Fibroblast of villous mesenchyme (primary cell): ENCODE results near the gene CHPF2. TPM values are rescaled to one million over a fixed set of nuclear protein-coding genes. Genes with fewer than 3 reads are reported as not detected.

ENCODE experiments used
- DNase-seq: peaks from one replicate; pipeline ENCODE4 v3.0.0-alpha.2; 2010; ENCODE audit warnings: low read depth
- H3K4me3 ChIP-seq: 2 replicates; pipeline ENCODE4 v1.5.1; 2011; ENCODE audit warnings: low read depth, mild to moderate bottlenecking, low read length
- total RNA-seq: library from RNA; depleted of rRNA; stranded (reverse); fragments of >200 nt; gene quantifications from 2 replicates; pipeline ENCODE4 v1.2.3, GENCODE V29; 2012
- TF ChIP-seq, protein P1 (sequence below): IDR thresholded peaks from 2 replicates; pipeline ENCODE4 v1.5.1; 2012; ENCODE audit warnings: low read depth, mild to moderate bottlenecking, low read length; ENCODE audit not compliant: insufficient read depth

Gene CHPF2
- total RNA-seq, 1 donor, result 90.7 TPM

DNA sequence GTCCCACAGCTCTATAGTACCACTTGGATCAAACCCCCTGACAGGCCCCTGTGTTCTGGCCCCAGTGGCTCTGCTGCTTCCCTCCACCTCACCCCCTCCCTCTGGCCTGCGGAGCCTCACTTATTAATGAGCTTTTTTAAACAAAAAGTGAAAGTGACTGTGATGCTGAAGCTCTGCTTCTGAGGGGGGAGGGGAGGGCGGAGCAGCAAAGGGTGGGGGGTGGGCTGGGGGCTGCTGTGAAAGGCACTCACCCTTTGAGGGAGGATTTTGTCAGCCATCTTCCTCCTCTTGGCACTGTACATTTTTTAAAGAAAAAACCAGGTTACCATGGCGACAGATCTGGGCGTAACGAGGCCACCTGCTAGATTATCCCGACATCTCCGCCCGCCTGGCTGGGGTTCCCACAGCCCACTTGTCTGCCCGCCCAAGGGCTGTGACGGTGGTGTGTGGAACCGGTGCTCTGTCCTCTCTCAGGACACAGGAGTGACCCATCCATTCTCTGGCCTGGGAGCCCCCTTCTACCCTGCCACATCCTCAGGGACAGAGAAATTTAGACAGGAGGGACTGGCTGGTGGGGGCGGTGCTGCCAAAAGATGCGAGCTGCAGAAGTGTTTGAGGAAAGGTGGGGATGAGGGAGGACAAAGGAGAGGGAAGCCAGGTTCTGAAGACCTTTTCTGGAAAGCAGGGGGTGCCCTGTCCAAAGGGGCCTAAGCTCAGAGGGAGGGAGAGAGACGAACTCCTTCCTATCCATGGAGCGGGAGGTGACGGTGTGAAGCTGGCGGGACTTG is 11.3 kb downstream of the CHPF2 start:
- TF ChIP-seq, protein P1, sequence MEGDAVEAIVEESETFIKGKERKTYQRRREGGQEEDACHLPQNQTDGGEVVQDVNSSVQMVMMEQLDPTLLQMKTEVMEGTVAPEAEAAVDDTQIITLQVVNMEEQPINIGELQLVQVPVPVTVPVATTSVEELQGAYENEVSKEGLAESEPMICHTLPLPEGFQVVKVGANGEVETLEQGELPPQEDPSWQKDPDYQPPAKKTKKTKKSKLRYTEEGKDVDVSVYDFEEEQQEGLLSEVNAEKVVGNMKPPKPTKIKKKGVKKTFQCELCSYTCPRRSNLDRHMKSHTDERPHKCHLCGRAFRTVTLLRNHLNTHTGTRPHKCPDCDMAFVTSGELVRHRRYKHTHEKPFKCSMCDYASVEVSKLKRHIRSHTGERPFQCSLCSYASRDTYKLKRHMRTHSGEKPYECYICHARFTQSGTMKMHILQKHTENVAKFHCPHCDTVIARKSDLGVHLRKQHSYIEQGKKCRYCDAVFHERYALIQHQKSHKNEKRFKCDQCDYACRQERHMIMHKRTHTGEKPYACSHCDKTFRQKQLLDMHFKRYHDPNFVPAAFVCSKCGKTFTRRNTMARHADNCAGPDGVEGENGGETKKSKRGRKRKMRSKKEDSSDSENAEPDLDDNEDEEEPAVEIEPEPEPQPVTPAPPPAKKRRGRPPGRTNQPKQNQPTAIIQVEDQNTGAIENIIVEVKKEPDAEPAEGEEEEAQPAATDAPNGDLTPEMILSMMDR, result no peak
- DNase-seq, result peak; percentile 22
- H3K4me3 ChIP-seq, result no peak overlapping the region

DNA sequence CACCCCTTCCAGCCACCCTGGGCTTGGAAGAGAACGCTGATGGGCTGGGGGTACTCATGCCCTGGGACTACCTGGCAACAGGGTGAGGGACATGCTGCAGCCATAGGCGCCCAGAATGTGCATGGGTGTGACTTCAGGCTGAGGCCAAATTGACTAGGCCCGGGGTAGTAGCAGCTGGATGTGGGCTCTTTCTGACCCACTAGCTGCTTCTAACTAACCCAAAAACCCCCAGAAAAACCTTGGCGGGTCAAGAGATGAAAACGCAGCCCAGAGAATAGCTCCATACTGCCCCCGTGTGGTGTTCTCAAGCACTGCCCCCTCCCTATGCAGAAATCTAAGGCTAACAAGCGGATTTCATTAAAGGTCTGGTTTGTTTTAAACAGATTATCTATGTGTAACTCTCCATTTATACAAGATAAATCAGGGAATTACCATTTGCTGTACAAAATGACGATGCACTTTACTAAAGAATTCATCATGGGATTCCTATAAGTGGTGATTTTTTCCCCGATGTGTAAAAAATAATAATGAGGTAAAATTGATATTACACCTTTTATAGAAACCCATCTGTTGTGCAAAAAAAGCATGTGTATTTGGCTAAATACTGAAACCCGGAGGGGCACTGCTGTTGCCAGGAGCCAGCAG is 12.0 kb downstream of the CHPF2 start:
- H3K4me3 ChIP-seq, result no peak overlapping the region
- TF ChIP-seq, protein P1, result peak; percentile 95
- DNase-seq, result peak; percentile 60

DNA sequence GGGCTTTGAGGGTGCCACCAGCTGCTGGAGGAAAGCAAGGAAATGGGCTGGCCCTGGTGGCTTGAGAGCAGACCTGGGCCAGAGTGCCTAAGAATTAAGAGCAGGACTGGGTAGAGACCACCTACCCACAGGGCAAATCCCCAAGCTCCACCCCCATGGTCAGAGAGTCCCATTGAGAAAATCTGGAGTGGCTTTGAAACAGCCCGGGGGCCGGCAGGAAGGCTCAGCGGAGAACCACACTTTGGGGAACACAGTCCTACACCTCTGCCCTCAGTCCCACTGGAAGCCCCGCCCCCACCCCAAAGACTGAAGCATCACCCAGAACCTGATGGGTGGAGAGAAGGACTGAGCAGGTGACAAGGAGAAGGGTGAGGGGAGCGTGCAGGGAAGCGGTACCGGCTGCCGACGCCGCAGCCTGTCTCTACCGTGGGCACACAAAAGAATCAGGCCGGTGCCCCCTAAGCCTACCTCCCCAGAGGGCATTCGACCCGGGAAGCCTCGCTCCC is 12.6 kb downstream of the CHPF2 start:
- TF ChIP-seq, protein P1, result no peak
- H3K4me3 ChIP-seq, result peak overlapping the region; percentile 39
- DNase-seq, result no peak

DNA sequence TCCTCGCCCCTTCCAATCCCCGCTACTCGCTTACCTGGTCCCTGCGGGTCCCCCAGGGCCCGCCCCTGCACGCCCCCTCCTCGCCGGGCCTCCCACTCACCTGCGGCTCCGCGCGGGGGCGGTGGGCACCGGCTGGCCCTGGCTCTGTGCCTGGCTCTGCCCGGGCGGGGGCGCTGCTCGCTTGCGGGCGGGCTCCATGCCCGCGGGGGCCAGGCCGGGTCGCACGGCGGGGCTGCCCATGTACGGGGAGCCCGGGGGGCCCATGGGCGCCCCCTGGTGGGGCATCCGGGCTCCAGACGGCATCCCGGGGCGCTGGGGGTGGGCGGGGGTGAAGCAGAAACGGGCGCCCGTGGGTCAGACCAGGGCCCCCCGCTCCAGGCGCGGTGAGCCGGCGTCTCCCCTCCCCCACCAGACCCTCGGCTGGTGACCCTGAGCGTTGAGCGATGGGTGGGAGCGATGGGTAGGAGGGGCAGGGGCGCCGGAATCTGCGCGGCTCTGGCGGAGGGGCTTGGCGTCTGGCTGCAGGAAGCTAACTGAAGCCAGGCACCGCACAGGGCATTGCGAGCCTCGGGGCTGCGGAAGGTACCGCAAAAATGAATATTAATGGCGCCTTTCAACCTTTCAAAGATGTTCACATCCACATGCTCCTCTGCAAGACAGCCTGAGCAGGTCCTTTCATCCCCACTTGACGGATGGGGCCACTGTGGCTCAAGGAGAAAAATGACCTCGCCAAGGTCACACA is 13.2 kb downstream of the CHPF2 start:
- DNase-seq, result peak; percentile 35
- TF ChIP-seq, protein P1, result peak; percentile 48
- H3K4me3 ChIP-seq, result peak overlapping the region; percentile 39

DNA sequence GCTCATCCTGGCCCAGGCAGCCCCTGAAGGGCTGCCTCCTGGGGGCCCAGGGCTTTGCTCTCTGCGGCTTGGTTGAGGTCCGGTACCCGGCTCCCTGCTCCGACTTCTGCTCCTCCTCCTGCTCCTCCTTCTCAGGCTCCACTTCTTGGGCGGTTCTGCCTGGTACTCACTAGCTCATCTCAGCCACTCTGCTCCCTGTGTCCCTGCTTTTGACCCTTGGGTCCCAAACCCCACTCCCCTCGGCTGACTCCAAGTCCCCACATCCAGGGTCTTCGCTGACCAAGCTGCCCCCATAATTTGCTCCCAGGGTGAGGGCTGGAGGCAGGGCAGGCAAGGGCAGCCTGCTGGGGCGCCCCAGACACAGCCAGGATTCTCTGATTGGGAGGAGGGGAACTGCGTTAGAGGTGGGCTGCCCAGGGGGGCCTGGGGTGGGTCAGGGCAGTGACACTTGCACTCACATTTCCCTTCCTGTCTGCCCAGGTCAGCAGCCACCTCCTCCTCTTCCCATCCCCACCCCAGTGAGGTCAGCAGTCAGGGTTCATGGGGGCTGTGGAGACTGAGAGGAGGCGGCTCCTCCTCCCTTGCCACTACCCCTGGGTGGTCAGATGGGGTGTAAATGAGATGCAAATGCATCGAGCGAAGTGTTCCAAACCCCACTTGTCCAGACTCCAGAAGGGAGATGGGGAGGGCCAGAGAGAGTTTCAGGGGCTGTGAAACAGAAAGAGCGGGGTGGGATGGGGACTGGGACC is 14.0 kb downstream of the CHPF2 start:
- DNase-seq, result no peak
- TF ChIP-seq, protein P1, result no peak
- no peak overlapping the region for H3K4me3 ChIP-seq
